22Rv1 (cell line): ENCODE measurements around the gene MPZL1.

Source experiments
- CTCF ChIP-seq: fragments of 450-650 bp; IDR thresholded peaks from 2 replicates; pipeline ENCODE4 v1.5.1; 2017; ENCODE audit warnings: mild to moderate bottlenecking
- ZFX ChIP-seq: fragments of 450-650 bp; IDR thresholded peaks from 2 replicates; pipeline ENCODE4 v1.6.1; 2017; ENCODE audit warnings: antibody characterized with exemption, borderline replicate concordance

GRCh38 chr1:167802235-167802634 lies 80.5 kb downstream of the MPZL1 start:
- TF ChIP-seq CTCF (no peak), ZFX (no peak)
